NCI-H524 (cell line): ENCODE results near the gene CWC27.

Source experiments
- DNase-seq, 2 experiments: peaks; one replicate each; lab custom pipeline; 2025; lab: John Stamatoyannopoulos, UW

CWC27 gene

GRCh38 chr5:64978546-64978945 is 209.8 kb downstream of the CWC27 start:
- no peak for DNase-seq

GRCh38 chr5:64979531-64979930 is 210.8 kb downstream of the CWC27 start:
- no peak for DNase-seq

GRCh38 chr5:64980176-64980575 is 211.4 kb downstream of the CWC27 start:
- DNase-seq, result no peak

GRCh38 chr5:64987768-64988167 is 219.0 kb downstream of the CWC27 start:
- no peak for DNase-seq

- no peak for DNase-seq
Observed at GRCh38 chr5:65009207-65009606, 240.5 kb downstream of the CWC27 start.

- no peak for DNase-seq
Observed at GRCh38 chr5:65010841-65011240, 242.1 kb downstream of the CWC27 start.

- DNase-seq, result peak; percentile 37 to 83
Observed at GRCh38 chr5:65012301-65012892, 243.7 kb downstream of the CWC27 start.

- DNase-seq, result no peak
Observed at GRCh38 chr5:65013166-65013565, 244.4 kb downstream of the CWC27 start.

- peak in 1 of 2 experiments; percentile 14 for DNase-seq
Observed at GRCh38 chr5:65014769-65015168, 246.0 kb downstream of the CWC27 start.

- peak in 1 of 2 experiments; percentile 70 for DNase-seq
Observed at GRCh38 chr5:65015767-65016166, 247.0 kb downstream of the CWC27 start.

- no peak for DNase-seq
Observed at GRCh38 chr5:65017636-65018035, 248.9 kb downstream of the CWC27 start.

GRCh38 chr5:65018763-65019162 is 250.0 kb downstream of the CWC27 start:
- peak in 1 of 2 experiments; percentile 20 for DNase-seq

GRCh38 chr5:65020492-65020891 is 251.8 kb downstream of the CWC27 start:
- DNase-seq, result no peak

GRCh38 chr5:65021527-65022226 is 252.9 kb downstream of the CWC27 start:
- DNase-seq, result no peak

- no peak for DNase-seq
Observed at GRCh38 chr5:65022932-65023331, 254.2 kb downstream of the CWC27 start.

- no peak for DNase-seq
Observed at GRCh38 chr5:65024681-65025080, 256.0 kb downstream of the CWC27 start.

GRCh38 chr5:65026816-65027548 is 258.3 kb downstream of the CWC27 start:
- no peak for DNase-seq

- no peak for DNase-seq
Observed at GRCh38 chr5:65029178-65029577, 260.4 kb downstream of the CWC27 start.

- DNase-seq, result no peak
Observed at GRCh38 chr5:65030056-65030455, 261.3 kb downstream of the CWC27 start.

GRCh38 chr5:65032250-65032649 is 263.5 kb downstream of the CWC27 start:
- no peak for DNase-seq

GRCh38 chr5:65034029-65034812 is 265.5 kb downstream of the CWC27 start:
- DNase-seq, result peak; percentile 66 to 76

GRCh38 chr5:65034813-65035209 is 266.1 kb downstream of the CWC27 start:
- DNase-seq, result peak; percentile 79 to 92
